Peyer's patch (tissue), 4 donors: ENCODE measurements around the gene SIN3B.

Source experiments
- CTCF ChIP-seq, 6 experiments: fragments of 450-650 bp in 4 of 6; fragments of 200-600 bp in 2 of 6; sonication (generic) in 1 of 6; IDR thresholded peaks; one replicate each; pipeline ENCODE4 v1.5.1; 2017 to 2019; ENCODE audit warnings: antibody characterized with exemption in 6 of 6, mild to moderate bottlenecking in 3 of 6, moderate library complexity in 1 of 6
- POLR2A ChIP-seq, 2 donors: fragments of 450-650 bp; IDR thresholded peaks; one replicate each; pipeline ENCODE4 v1.5.1; 2017; ENCODE audit warnings: antibody characterized with exemption in 2 of 2, mild to moderate bottlenecking in 2 of 2, moderate library complexity in 2 of 2

DNA sequence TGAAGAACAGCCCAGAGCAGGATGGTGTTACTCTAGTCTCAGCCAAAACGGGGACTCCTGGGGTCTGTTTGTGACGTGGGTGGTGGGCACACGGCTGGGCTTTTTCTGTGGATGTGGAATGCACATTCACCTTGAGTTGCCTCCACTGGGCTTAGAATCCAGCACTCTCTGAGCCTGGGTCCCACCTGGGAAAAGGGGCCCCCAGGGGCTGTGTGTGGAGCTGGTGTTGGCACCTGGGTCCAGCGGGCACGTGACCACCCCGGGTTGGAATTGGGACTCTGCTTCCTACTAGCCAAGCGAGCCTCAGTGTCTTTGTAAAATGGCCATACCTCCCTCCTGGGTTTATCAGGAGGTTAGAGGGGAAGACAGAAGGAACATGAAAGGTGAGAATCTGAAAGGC is 30.4 kb downstream of the SIN3B start:
- TF ChIP-seq CTCF (IDR thresholded peaks at IDR 0.05) (no peak), POLR2A (IDR thresholded peaks at IDR 0.05) (no peak)
